Hepatocyte (in vitro differentiated cells): Measurements from ENCODE around the gene CRACDL. TPM values are rescaled to one million over a fixed set of nuclear protein-coding genes. Genes with fewer than 3 reads are reported as not detected.

Source experiments
- DNase-seq: peaks from one replicate; pipeline ENCODE4 v3.0.0-alpha.2; 2016; ENCODE audit warnings: low spot score
- H2AFZ ChIP-seq: fragments of 200-600 bp; sonication (generic); 2 replicates; pipeline ENCODE4 v1.6.0; 2016; ENCODE audit warnings: antibody characterized with exemption, mild to moderate bottlenecking
- H3K27ac ChIP-seq: fragments of 200-600 bp; sonication (generic); 2 replicates; pipeline ENCODE4 v1.5.1; 2016; ENCODE audit warnings: mild to moderate bottlenecking
- H3K27me3 ChIP-seq: fragments of 200-600 bp; sonication (generic); 2 replicates; pipeline ENCODE4 v1.6.1; 2016
- H3K36me3 ChIP-seq: fragments of 200-600 bp; sonication (generic); replicated peaks from 2 replicates; pipeline ENCODE4 v1.5.1; 2016; ENCODE audit warnings: low read depth; ENCODE audit not compliant: insufficient read depth
- H3K4me1 ChIP-seq: fragments of 200-600 bp; sonication (generic); 2 replicates; pipeline ENCODE4 v1.5.1; 2016; ENCODE audit warnings: mild to moderate bottlenecking, moderate library complexity; ENCODE audit not compliant: insufficient read depth
- H3K4me2 ChIP-seq: fragments of 200-600 bp; sonication (generic); 2 replicates; pipeline ENCODE4 v1.6.0; 2016
- H3K4me3 ChIP-seq: fragments of 200-600 bp; sonication (generic); 2 replicates; pipeline ENCODE4 v1.5.1; 2016; ENCODE audit warnings: mild to moderate bottlenecking
- H3K79me2 ChIP-seq: fragments of 200-600 bp; sonication (generic); 2 replicates; pipeline ENCODE4 v1.6.0; 2017; ENCODE audit warnings: mild to moderate bottlenecking
- H3K9me2 ChIP-seq: fragments of 200-600 bp; sonication (generic); replicated peaks from 2 replicates; pipeline ENCODE4 v1.6.0; 2017; ENCODE audit warnings: mild to moderate bottlenecking; ENCODE audit not compliant: insufficient read depth
- H3K9me3 ChIP-seq: fragments of 200-600 bp; sonication (generic); 2 replicates; pipeline ENCODE4 v1.5.1; 2016; ENCODE audit warnings: low read depth, mild to moderate bottlenecking
- H4K20me1 ChIP-seq: fragments of 200-600 bp; sonication (generic); 2 replicates; pipeline ENCODE4 v1.6.0; 2016; ENCODE audit warnings: mild to moderate bottlenecking; ENCODE audit not compliant: insufficient read depth, poor library complexity, severe bottlenecking
- CTCF ChIP-seq: fragments of 200-600 bp; sonication (generic); IDR thresholded peaks from 2 replicates; pipeline ENCODE4 v1.5.1; 2016; ENCODE audit warnings: antibody characterized with exemption, mild to moderate bottlenecking; ENCODE audit not compliant: poor library complexity
- EZH2 ChIP-seq: fragments of 200-600 bp; sonication (generic); IDR thresholded peaks from 2 replicates; pipeline ENCODE4 v1.6.1; 2016; ENCODE audit warnings: antibody characterized with exemption, mild to moderate bottlenecking, borderline replicate concordance
- EZH2phosphoT487 ChIP-seq: fragments of 200-600 bp; sonication (generic); IDR thresholded peaks from one replicate; pipeline ENCODE4 v1.6.1; 2018; ENCODE audit warnings: antibody characterized with exemption, mild to moderate bottlenecking, low read depth, moderate library complexity; ENCODE audit not compliant: unreplicated experiment, severe bottlenecking
- WGBS: methylation state at CpG from one replicate; pipeline ENCODE4 v1.1.6; 2016; ENCODE audit warnings: low lambda C conversion rate; ENCODE audit errors: missing lambda C conversion rate; 5-methylcytosine and 5-hydroxymethylcytosine counted together
- polyA plus RNA-seq: library from polyadenylated mRNA; unstranded; fragments of >200 nt; fragmentation: Nextera tagmentation; extraction: Ambion mirVana; gene quantifications from 2 replicates; pipeline ENCODE4 v1.2.1, GENCODE V29; 2016
- total RNA-seq: library from RNA; depleted of rRNA; stranded (reverse); fragments of >200 nt; gene quantifications from 2 replicates; pipeline ENCODE4 v1.2.3, GENCODE V29; 2014

The CRACDL gene
- total RNA-seq (0.40 and 0.47 TPM in 2 replicates), polyA plus RNA-seq (1.4 TPM in 1 of 2 replicates, not detected in the other)

- H3K36me3 ChIP-seq = no peaks in the 10 kb centered on the region
- peak; percentile 59 for DNase-seq
- H3K9me3 ChIP-seq = no peaks in the 10 kb centered on the region
- peak within 1 kb of the TSS; percentile 63 for H2AFZ ChIP-seq
- H3K9me2 ChIP-seq = no peaks in the 10 kb centered on the region
- H3K27me3 ChIP-seq = peaks cover 58% of the 10 kb centered on the region
- no peak within 1 kb of the TSS for H3K27ac ChIP-seq
- no peaks in the 10 kb centered on the region for H3K79me2 ChIP-seq
- TF ChIP-seq CTCF (no peak), EZH2phosphoT487 (no peak), EZH2 (no peak)
- peak within 1 kb of the TSS; percentile 33 for H3K4me3 ChIP-seq
- H3K4me2 ChIP-seq = peak within 1 kb of the TSS; percentile 96
- peaks cover 7% of the 10 kb centered on the region for H3K4me1 ChIP-seq
- no peaks in the 10 kb centered on the region for H4K20me1 ChIP-seq
- WGBS = under 1% methylated on average over 39 of the region's 82 CpGs
These were observed at the start of gene CRACDL for GRCh38 chr2:98935777-98936352. TSS of gene CRACDL (minus strand) at chr2:98936225. CDS start at chr2:98846800, 89,425 bp downstream.

GRCh38 chr2:98975611-98976010 lies 39.6 kb upstream of the CRACDL start:
- Histone ChIP-seq H4K20me1 (no peaks in the 10 kb centered on the region), H3K4me1 (no peaks in the 10 kb centered on the region), H3K9me2 (no peaks in the 10 kb centered on the region), H3K79me2 (no peaks in the 10 kb centered on the region), H3K9me3 (no peaks in the 10 kb centered on the region), H2AFZ (no peak overlapping the region), H3K27me3 (no peaks in the 10 kb centered on the region), H3K36me3 (no peaks in the 10 kb centered on the region), H3K4me3 (no peak overlapping the region), H3K27ac (no peak overlapping the region), H3K4me2 (no peak overlapping the region)
- 65% methylated on average over 2 of the region's 2 CpGs for WGBS
- DNase-seq = no peak
- TF ChIP-seq EZH2phosphoT487 (no peak), EZH2 (no peak), CTCF (no peak)

- no peak for TF ChIP-seq CTCF
- no peak for TF ChIP-seq EZH2phosphoT487
- TF ChIP-seq EZH2 = no peak
- Histone ChIP-seq H3K36me3 (no peaks in the 10 kb centered on the region), H3K79me2 (no peaks in the 10 kb centered on the region), H2AFZ (no peak overlapping the region), H3K27ac (no peak overlapping the region), H3K4me3 (no peak overlapping the region), H3K4me2 (no peak overlapping the region), H3K4me1 (no peaks in the 10 kb centered on the region), H4K20me1 (no peaks in the 10 kb centered on the region), H3K27me3 (no peaks in the 10 kb centered on the region), H3K9me3 (no peaks in the 10 kb centered on the region), H3K9me2 (no peaks in the 10 kb centered on the region)
- no peak for DNase-seq
- WGBS = 97% methylated on average over 1 of the region's 1 CpG
These were observed 36.6 kb upstream of the CRACDL start for GRCh38 chr2:98972582-98973167.
